Coronary artery (tissue), 2 donors: ENCODE measurements around the gene EFCAB11.
A peak's percentile ranks its signal among the peaks of the same experiment; 100 is the strongest.

Experiments used
- DNase-seq: peaks from one replicate; pipeline ENCODE4 v3.0.0-alpha.2; 2017; ENCODE audit warnings: low spot score
- H3K27ac ChIP-seq, 2 donors: fragments of 200-600 bp; sonication (generic); one replicate each; pipeline ENCODE4 v1.5.1; 2016 to 2019
- H3K4me3 ChIP-seq: fragments of 200-600 bp; sonication (generic); 2 replicates; pipeline ENCODE4 v1.5.1; 2016; ENCODE audit warnings: mild to moderate bottlenecking, moderate library complexity
- CTCF ChIP-seq: fragments of 200-600 bp; sonication (generic); IDR thresholded peaks from one replicate; pipeline ENCODE4 v1.5.1; 2019; ENCODE audit warnings: antibody characterized with exemption

EFCAB11 gene

DNA sequence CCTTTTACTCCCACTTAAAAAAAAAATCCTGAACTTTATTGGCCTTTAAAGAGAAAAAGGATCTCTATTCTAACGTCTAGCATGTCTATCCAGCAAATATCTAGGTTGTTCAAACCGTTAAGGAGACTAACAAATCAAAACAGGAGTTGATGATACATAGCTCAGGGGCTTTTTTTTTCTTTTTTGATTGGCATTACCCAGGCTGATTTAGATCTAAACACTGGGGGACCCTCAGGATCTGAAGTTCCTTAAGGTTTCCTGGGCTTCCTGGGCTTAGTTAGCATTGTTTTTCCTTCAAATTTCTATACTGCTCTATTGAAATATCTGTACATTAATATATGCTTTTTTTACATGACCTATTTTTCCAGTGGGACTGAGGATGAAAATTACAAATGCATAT is 42.3 kb downstream of the EFCAB11 start:
- H3K4me3 ChIP-seq: no peak overlapping the region
- H3K27ac ChIP-seq: no peak overlapping the region
- no peak for TF ChIP-seq CTCF
- DNase-seq: no peak

- no peak for DNase-seq
Observed at GRCh38 chr14:89911010-89911919, 43.3 kb downstream of the EFCAB11 start.

DNA sequence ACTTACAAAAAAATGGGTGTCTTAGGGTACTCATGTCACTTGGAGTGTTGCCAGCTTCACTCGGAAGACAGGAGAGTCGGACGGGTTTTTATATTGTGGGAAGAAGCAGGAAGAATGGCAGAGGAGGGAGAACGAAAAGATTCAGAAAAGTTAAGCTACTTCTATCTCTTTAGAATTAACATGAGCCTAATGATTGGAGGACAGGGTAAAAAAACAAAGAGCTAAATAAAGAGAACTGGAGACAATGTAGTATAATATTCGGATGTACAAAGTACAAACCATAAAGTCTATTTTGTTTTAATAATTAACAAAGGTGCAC is 43.9 kb downstream of the EFCAB11 start:
- DNase-seq: no peak
- TF ChIP-seq CTCF: no peak
- Histone ChIP-seq H3K4me3 (peak overlapping the region; percentile 29), H3K27ac (no peak overlapping the region)

More at GRCh38 chr14:89911010-89911919, 43.3 kb downstream of the EFCAB11 start:
- TF ChIP-seq CTCF: no peak
- Histone ChIP-seq H3K4me3 (peak overlapping the region; percentile 29), H3K27ac (peak overlapping the region in 1 of 2 donors; percentile 18)

- no peak overlapping the region for H3K4me3 ChIP-seq
- H3K27ac ChIP-seq: no peak overlapping the region
- no peak for TF ChIP-seq CTCF
- DNase-seq: no peak
Observed at GRCh38 chr14:89909586-89909985, 44.9 kb downstream of the EFCAB11 start.

GRCh38 chr14:89908712-89909450 is 45.6 kb downstream of the EFCAB11 start:
- no peak for DNase-seq
- Histone ChIP-seq H3K4me3 (no peak overlapping the region), H3K27ac (no peak overlapping the region)
- no peak for TF ChIP-seq CTCF

- no peak for DNase-seq
- no peak for TF ChIP-seq CTCF
Observed at GRCh38 chr14:89907655-89908054, 46.9 kb downstream of the EFCAB11 start.

More at GRCh38 chr14:89907655-89908054, 46.9 kb downstream of the EFCAB11 start:
- H3K27ac ChIP-seq: no peak overlapping the region
- H3K4me3 ChIP-seq: no peak overlapping the region
